ENCODE measurements around the gene IL12RB1. TPM values are rescaled to one million over a fixed set of nuclear protein-coding genes. Genes with fewer than 3 reads are reported as not detected.

Gene IL12RB1
- total and polyA plus RNA-seq, 2 experiments from 2014 or later = not detected

DNA sequence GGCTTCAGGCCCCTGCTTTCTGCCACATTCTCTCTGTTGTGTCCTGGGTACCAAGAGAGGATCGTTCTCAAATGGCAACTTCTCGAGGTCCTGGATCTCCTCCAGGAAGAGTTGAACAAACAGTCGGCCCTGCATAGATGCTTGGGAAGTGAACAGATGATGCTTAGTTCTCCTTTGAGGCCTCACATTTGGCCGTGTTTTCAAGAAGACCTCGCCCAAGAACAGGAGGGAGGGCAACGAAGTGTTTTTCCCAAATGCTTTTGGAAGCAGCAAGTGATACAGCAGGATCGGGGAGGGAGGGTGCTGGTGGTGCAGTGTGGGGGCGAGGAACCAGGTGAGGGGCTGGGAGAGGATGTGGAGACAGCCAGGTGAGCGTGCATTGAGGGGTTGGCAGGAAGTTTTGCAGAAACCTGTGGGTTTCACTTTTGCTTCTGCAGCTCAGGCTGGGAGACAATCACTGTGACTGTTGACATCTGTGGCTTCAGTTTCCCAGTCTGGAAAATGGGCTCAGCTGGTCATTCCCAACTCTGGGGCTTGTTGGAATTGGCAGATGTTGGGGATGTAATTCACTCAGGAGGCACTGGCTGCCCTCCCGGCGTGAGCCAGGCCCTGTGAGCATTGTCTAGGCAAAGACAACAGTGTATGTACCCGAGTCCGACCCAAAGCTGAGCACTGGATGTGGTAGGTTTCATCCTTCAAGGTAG is 32.4 kb upstream of the IL12RB1 start:
- H2AFZ ChIP-seq = no peak overlapping the region
- peaks cover 7% of the 10 kb centered on the region for H3K79me2 ChIP-seq
- no peaks in the 10 kb centered on the region for H3K27me3 ChIP-seq
- H3K27ac ChIP-seq = no peak overlapping the region
- H3K4me3 ChIP-seq = no peak overlapping the region
- no peak for DNase-seq (ENCODE audit: low spot score)
- no peaks in the 10 kb centered on the region for H3K36me3 ChIP-seq (replicated peaks; ENCODE audit: insufficient read depth, low read depth)
- peaks cover 14% of the 10 kb centered on the region for H4K20me1 ChIP-seq (ENCODE audit: insufficient read depth, poor library complexity, severe bottlenecking)
- H3K9me3 ChIP-seq (ENCODE audit: low read depth) = no peaks in the 10 kb centered on the region
- TF ChIP-seq EZH2 (IDR thresholded peaks at IDR 0.05; ENCODE audit: borderline replicate concordance) = no peak
- TF ChIP-seq EZH2phosphoT487 (IDR thresholded peaks at IDR 0.05; ENCODE audit: low read depth, severe bottlenecking, unreplicated experiment) = no peak
- TF ChIP-seq, protein P1, sequence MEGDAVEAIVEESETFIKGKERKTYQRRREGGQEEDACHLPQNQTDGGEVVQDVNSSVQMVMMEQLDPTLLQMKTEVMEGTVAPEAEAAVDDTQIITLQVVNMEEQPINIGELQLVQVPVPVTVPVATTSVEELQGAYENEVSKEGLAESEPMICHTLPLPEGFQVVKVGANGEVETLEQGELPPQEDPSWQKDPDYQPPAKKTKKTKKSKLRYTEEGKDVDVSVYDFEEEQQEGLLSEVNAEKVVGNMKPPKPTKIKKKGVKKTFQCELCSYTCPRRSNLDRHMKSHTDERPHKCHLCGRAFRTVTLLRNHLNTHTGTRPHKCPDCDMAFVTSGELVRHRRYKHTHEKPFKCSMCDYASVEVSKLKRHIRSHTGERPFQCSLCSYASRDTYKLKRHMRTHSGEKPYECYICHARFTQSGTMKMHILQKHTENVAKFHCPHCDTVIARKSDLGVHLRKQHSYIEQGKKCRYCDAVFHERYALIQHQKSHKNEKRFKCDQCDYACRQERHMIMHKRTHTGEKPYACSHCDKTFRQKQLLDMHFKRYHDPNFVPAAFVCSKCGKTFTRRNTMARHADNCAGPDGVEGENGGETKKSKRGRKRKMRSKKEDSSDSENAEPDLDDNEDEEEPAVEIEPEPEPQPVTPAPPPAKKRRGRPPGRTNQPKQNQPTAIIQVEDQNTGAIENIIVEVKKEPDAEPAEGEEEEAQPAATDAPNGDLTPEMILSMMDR (IDR thresholded peaks at IDR 0.05; ENCODE audit: poor library complexity) = no peak
- H3K9me2 ChIP-seq (replicated peaks; ENCODE audit: insufficient read depth) = no peaks in the 10 kb centered on the region
- 76% methylated on average over 13 of the region's 13 CpGs for WGBS (ENCODE audit: low lambda C conversion rate, missing lambda C conversion rate)
- H3K4me1 ChIP-seq (ENCODE audit: insufficient read depth) = peaks cover 12% of the 10 kb centered on the region
- H3K4me2 ChIP-seq = peak overlapping the region; percentile 95

DNA sequence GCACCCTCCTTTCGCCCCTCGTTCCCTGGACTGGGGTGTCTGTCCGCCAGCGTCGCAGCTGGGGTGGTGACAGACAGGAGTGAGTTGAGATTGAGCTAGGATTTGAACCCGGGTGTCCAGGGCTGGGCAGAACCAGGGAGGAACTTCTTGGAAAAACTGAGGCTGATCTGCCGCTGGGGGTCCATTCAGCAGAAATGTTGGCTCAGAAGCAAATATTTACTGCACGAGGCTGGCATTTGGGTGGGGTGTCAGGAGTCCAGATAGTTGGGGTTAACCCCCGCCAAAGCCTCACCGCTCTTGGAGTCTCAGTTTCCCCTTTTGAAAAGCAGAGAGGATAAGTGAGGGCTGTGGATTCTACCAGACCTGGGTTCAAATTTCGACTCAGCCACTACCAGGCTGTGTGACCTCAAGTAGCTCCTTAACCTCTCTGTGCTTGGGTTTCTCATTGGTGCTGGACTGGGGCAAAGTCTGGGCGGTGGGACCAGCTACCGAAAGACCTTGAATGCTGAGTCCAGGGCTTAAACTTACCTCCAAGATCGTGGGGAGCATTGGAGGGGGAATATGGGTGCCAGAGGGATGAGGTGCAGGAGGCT is 31.8 kb upstream of the IL12RB1 start:
- H3K4me1 ChIP-seq (ENCODE audit: insufficient read depth) = peaks cover 12% of the 10 kb centered on the region
- WGBS (ENCODE audit: low lambda C conversion rate, missing lambda C conversion rate) = 44% methylated on average over 14 of the region's 14 CpGs
- no peak for DNase-seq (ENCODE audit: low spot score)
- TF ChIP-seq, protein P1 (IDR thresholded peaks at IDR 0.05; ENCODE audit: poor library complexity) = no peak
- TF ChIP-seq EZH2 (IDR thresholded peaks at IDR 0.05; ENCODE audit: borderline replicate concordance) (no peak), EZH2phosphoT487 (IDR thresholded peaks at IDR 0.05; ENCODE audit: low read depth, severe bottlenecking, unreplicated experiment) (no peak)
- H3K27ac ChIP-seq = peak overlapping the region; percentile 50
- H3K4me3 ChIP-seq = peak overlapping the region; percentile 81
- peaks cover 7% of the 10 kb centered on the region for H3K79me2 ChIP-seq
- H3K9me2 ChIP-seq (replicated peaks; ENCODE audit: insufficient read depth) = no peaks in the 10 kb centered on the region
- H3K27me3 ChIP-seq = no peaks in the 10 kb centered on the region
- H3K4me2 ChIP-seq = peak overlapping the region; percentile 95
- peak overlapping the region; percentile 67 for H2AFZ ChIP-seq
- no peaks in the 10 kb centered on the region for H3K36me3 ChIP-seq (replicated peaks; ENCODE audit: insufficient read depth, low read depth)
- peaks cover 14% of the 10 kb centered on the region for H4K20me1 ChIP-seq (ENCODE audit: insufficient read depth, poor library complexity, severe bottlenecking)
- no peaks in the 10 kb centered on the region for H3K9me3 ChIP-seq (ENCODE audit: low read depth)

DNA sequence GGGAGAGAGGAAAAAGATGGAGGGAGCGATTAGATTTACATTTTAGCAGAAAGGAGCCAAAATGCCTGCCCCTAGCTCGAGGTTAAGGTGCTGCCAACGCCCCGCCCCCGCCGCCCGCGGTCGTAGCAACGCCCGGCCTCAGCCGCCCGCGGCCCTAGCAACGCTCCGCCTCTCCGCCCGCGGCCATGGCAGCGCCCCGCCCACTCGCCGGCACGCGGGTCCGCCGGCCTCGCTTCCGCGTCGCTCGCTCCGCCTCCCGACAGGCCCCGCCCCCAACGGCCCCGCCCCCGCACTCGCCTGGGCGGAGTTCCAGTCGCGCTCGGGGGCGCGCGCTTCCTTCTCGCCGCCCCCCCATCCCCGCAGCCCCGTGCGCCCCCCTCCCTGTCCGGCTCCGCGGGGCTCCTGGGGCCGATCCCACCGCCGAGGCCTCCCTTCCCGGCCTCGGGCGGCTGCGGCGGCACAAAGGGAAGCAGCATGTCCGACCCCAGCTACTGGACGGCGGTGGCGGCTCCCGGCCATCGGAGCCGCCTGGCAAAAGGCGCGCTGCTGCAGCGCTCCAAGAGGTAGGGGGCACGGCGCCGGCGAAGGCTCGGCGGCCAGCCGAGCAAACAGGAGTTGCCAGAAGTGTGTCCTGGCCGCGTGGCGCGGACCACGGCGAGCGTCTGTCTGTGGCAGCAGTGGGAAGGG is 31.1 kb upstream of the IL12RB1 start:
- DNase-seq (ENCODE audit: low spot score) = peak; percentile 97
- TF ChIP-seq EZH2 (IDR thresholded peaks at IDR 0.05; ENCODE audit: borderline replicate concordance) (no peak), EZH2phosphoT487 (IDR thresholded peaks at IDR 0.05; ENCODE audit: low read depth, severe bottlenecking, unreplicated experiment) (no peak)
- TF ChIP-seq, protein P1 (IDR thresholded peaks at IDR 0.05; ENCODE audit: poor library complexity) = peak; percentile 6
- no peaks in the 10 kb centered on the region for H3K9me3 ChIP-seq (ENCODE audit: low read depth)
- H2AFZ ChIP-seq = peak overlapping the region; percentile 67
- H3K4me1 ChIP-seq (ENCODE audit: insufficient read depth) = peaks cover 12% of the 10 kb centered on the region
- H3K4me2 ChIP-seq = peak overlapping the region; percentile 95
- H3K9me2 ChIP-seq (replicated peaks; ENCODE audit: insufficient read depth) = no peaks in the 10 kb centered on the region
- H4K20me1 ChIP-seq (ENCODE audit: insufficient read depth, poor library complexity, severe bottlenecking) = peaks cover 14% of the 10 kb centered on the region
- 2% methylated on average over 42 of the region's 86 CpGs for WGBS (ENCODE audit: low lambda C conversion rate, missing lambda C conversion rate)
- H3K27ac ChIP-seq = peak overlapping the region; percentile 50
- peaks cover 7% of the 10 kb centered on the region for H3K79me2 ChIP-seq
- H3K4me3 ChIP-seq = peak overlapping the region; percentile 81
- no peaks in the 10 kb centered on the region for H3K27me3 ChIP-seq
- no peaks in the 10 kb centered on the region for H3K36me3 ChIP-seq (replicated peaks; ENCODE audit: insufficient read depth, low read depth)

Data from hepatocyte (in vitro differentiated cells).